Measurements from ENCODE around the gene KRT26.
"Not testable (repeated sequence)": the region's sequence is repeated elsewhere in the genome, so short reads cannot be mapped to it uniquely, and the experiment has no call there.

Gene KRT26

GRCh38 chr17:40793832-40794231 lies 21.8 kb upstream of the KRT26 start:
- DNase-seq, result no peak

- DNase-seq, result no peak
Observed at GRCh38 chr17:40791787-40792436, 19.9 kb upstream of the KRT26 start.

- no peak for DNase-seq
Observed at GRCh38 chr17:40791111-40791510, 19.1 kb upstream of the KRT26 start.

GRCh38 chr17:40782450-40782849 lies 10.4 kb upstream of the KRT26 start, which contains the start of gene KRT27:
Gene KRT27, minus strand, starts transcription at chr17:40782550. Its CDS starts 57 bp downstream, at chr17:40782493.
- no peak for DNase-seq

GRCh38 chr17:40779181-40779909 lies 7.3 kb upstream of the KRT26 start:
- DNase-seq, result no peak

- no peak for DNase-seq
Observed at GRCh38 chr17:40778461-40778860, 6.5 kb upstream of the KRT26 start.

GRCh38 chr17:40777971-40778370 lies 6.0 kb upstream of the KRT26 start:
- no peak for DNase-seq

- no peak for DNase-seq
Observed at GRCh38 chr17:40777459-40777858, 5.5 kb upstream of the KRT26 start.

GRCh38 chr17:40775945-40776344 lies 3.9 kb upstream of the KRT26 start:
- no peak for DNase-seq

GRCh38 chr17:40765657-40766056 lies 6.3 kb downstream of the KRT26 start:
- no peak for DNase-seq

- no peak for DNase-seq
Observed at GRCh38 chr17:40763752-40764151, 8.2 kb downstream of the KRT26 start.

- no peak for DNase-seq
Observed at GRCh38 chr17:40760105-40761016, 11.6 kb downstream of the KRT26 start.

GRCh38 chr17:40755231-40755630 lies 16.8 kb downstream of the KRT26 start, which contains the start of gene KRT25:
Gene KRT25, minus strand, starts transcription at chr17:40755331. Its CDS starts 60 bp downstream, at chr17:40755271.
- DNase-seq, result no peak

- DNase-seq, result no peak
Observed at GRCh38 chr17:40753804-40754203, 18.2 kb downstream of the KRT26 start.

- DNase-seq, result no peak
Observed at GRCh38 chr17:40751065-40751464, 20.9 kb downstream of the KRT26 start.

GRCh38 chr17:40750391-40750790 lies 21.6 kb downstream of the KRT26 start:
- no peak for DNase-seq

- not testable (repeated sequence) for DNase-seq
Observed at GRCh38 chr17:40748666-40749065, 23.3 kb downstream of the KRT26 start.

GRCh38 chr17:40738553-40738952 lies 33.4 kb downstream of the KRT26 start:
- no peak for DNase-seq

GRCh38 chr17:40735016-40735415 lies 37.0 kb downstream of the KRT26 start:
- no peak for DNase-seq

- DNase-seq, result no peak
Observed at GRCh38 chr17:40734018-40734417, 38.0 kb downstream of the KRT26 start.

GRCh38 chr17:40730970-40731369 lies 41.0 kb downstream of the KRT26 start:
- DNase-seq, result no peak

GRCh38 chr17:40727447-40728231 lies 44.4 kb downstream of the KRT26 start:
- no peak for DNase-seq

- DNase-seq, result no peak
Observed at GRCh38 chr17:40726919-40727318, 45.1 kb downstream of the KRT26 start.

All from NCI-H2107 (cell line).